Hindlimb muscle (tissue), 1 donor: ENCODE measurements around the gene CMIP. TPM values are rescaled to one million over a fixed set of nuclear protein-coding genes. Genes with fewer than 3 reads are reported as not detected.

Source experiments
- DNase-seq: peaks from one replicate; pipeline ENCODE4 v3.0.0-alpha.2; 2013
- polyA plus RNA-seq: library from polyadenylated mRNA; unstranded; fragments of 120-200 nt; gene quantifications from one replicate; pipeline ENCODE4 v1.2.1, GENCODE V29; 2013; ENCODE audit not compliant: insufficient read length

The CMIP gene
- polyA plus RNA-seq, 1 donor: 18.0 TPM

DNA sequence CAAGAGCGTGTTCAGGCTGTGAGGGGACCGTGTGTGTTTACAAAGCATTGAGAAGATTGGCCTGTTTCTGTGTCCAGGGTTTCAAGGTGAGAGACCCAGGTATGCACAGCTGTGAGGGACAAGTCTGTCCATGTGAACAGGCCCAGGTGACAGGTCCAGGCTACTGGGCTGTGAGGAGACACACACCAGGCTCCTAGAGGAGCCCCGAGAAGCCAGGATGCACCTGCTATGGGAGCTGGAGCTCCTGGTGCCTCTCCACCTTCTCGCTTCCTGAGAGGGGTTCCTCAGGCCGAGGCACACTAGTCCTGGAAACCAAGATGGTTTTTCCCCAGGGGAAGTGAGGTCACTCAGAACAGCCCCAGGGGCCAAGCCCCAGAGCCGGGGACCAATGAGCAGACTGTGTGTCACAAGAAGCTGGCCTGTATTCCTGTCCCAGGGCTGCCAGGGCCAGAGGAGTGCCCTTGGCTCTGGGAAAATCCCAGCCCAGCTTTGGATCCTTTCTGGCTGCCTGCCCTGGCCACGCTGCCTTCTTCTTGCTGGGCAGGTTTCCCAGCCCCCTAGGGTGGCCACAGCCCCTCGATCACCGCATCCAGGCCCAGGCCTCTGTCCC lies 181.0 kb downstream of the CMIP start:
- no peak for DNase-seq

GRCh38 chr16:81626181-81626674 lies 181.6 kb downstream of the CMIP start:
- DNase-seq: no peak

DNA sequence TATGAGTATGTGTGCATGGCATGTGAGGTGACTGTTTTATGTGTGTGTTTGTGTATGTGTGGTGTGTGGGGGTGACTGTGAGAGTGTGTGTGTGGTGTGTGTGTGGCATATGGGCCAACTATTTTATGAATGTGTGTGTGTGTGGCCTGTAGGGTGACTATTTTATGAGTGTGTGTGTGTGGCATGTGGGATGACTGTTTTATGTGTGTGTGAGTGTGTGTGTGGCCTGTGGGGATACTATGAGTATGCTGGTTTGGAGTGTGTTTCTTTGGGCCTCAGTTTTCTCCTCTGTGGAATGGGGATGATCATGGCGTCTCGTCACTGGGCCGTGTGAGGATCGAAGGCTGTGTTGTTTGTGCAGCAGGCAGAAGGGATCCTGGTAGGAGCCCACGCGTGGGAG lies 182.4 kb downstream of the CMIP start:
- DNase-seq: no peak

- DNase-seq: no peak
Observed at GRCh38 chr16:81627729-81628244, 183.2 kb downstream of the CMIP start.

GRCh38 chr16:81629034-81629802 lies 184.6 kb downstream of the CMIP start:
- no peak for DNase-seq

- DNase-seq: no peak
Observed at GRCh38 chr16:81629896-81630634, 185.5 kb downstream of the CMIP start.

GRCh38 chr16:81630635-81631031 lies 186.0 kb downstream of the CMIP start:
- no peak for DNase-seq

- no peak for DNase-seq
Observed at GRCh38 chr16:81632392-81633146, 188.0 kb downstream of the CMIP start.

GRCh38 chr16:81633147-81633619 lies 188.6 kb downstream of the CMIP start:
- DNase-seq: no peak

GRCh38 chr16:81633680-81634379 lies 189.2 kb downstream of the CMIP start:
- DNase-seq: no peak

GRCh38 chr16:81634380-81635062 lies 189.9 kb downstream of the CMIP start:
- DNase-seq: no peak

DNA sequence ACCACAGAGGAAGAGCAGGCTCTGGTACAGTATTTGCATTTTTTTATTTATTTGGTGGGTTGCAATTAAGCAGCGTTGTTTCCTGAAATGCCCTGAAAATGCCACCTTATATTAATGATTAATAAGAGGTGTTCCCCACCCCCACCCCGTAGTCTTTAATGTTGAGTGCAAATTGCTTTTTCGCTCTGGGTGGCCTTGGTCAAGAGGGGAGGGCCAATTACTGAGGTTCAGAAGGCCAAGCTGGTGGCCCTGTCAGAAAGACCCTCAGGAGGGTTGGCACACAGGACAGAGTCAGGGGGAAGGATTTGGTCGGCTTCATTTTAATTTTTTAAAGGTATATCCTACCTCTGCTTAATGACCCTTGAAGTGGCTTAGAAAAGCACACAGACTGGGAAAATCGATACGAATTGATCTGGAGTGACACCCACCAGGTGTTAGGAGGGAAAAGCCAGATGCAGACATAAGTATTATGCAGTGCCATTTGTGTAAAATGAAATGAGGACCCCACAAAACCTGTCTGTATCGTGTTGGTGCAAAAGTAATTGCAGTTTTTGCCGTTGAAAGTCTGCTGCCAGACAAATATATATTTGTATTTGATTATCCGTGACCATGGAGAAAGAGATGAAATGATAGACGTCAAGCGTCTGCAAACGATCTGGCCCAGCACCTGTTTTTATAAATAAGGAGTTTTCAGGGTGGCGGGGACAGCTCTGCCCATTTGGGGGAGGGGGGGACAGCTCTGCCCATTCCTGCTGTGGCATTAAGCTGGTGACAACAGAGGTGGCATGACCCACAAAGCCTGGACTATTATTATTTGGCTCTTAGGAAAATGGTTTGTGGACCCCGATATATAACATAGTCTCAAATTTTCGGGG lies 190.7 kb downstream of the CMIP start:
- no peak for DNase-seq

GRCh38 chr16:81636298-81636993 lies 191.8 kb downstream of the CMIP start:
- no peak for DNase-seq

- DNase-seq: no peak
Observed at GRCh38 chr16:81637336-81638235, 193.0 kb downstream of the CMIP start.

- DNase-seq: no peak
Observed at GRCh38 chr16:81638286-81638945, 193.8 kb downstream of the CMIP start.

GRCh38 chr16:81639348-81639747 lies 194.7 kb downstream of the CMIP start:
- no peak for DNase-seq

- DNase-seq: no peak
Observed at GRCh38 chr16:81639931-81640680, 195.5 kb downstream of the CMIP start.
